Right renal cortex interstitium (tissue), 3 donors: Measurements from ENCODE around the gene NUAK1. TPM values are rescaled to one million over a fixed set of nuclear protein-coding genes. Genes with fewer than 3 reads are reported as not detected.

Source experiments
- DNase-seq, 3 donors: peaks; one replicate each; pipeline ENCODE4 v3.0.0-alpha.2; 2013; ENCODE audit warnings: low read depth in 3 of 3, low spot score in 2 of 3
- polyA plus RNA-seq, 3 donors: library from polyadenylated mRNA; unstranded; fragments of 120-200 nt; gene quantifications; one replicate each; pipeline ENCODE4 v1.2.1, GENCODE V29; 2013; ENCODE audit not compliant: insufficient read length in 3 of 3

NUAK1 gene
- polyA plus RNA-seq, 3 donors: 9.6 to 10.1 (median 9.8) TPM

DNA sequence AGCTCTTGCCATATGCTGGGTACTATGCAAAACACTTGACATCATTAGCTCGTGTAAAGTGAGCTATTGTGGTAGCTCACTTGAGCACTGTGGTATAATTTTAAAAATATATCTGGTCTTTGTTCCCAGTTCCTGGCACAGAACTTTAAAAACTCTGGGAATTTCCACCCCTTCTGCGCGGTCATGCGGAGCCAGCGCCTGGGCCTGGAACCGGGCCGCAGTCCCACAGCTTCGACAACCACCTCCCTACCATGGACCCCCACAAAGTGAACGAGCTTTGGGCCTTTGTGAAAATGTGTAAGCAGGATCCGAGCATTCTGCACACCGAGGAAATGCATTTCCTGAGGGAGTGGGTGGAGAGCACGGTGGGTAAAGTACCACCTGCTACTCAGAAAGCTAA is 123.1 kb downstream of the NUAK1 start:
- DNase-seq: no peak

DNA sequence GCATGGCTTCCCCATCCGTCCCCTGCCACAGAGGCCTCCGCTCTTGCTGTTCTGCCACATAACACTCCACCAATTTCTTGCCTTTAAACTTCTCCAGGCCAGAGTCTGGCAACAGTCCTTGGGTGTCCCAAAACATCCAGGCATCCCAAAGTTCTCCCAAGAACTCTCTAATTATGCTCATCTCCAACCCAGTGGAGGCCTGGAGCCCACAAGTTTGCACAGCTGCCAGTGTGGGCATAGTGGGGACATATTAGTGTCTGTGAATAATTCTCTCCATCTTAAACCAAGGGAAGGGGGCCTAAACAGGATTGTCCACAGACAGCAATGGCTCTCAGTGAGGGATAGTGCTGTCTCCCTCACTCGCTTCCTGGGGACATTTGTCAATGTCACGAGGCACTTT is 124.8 kb downstream of the NUAK1 start:
- DNase-seq: no peak

Other genes starting within 250 kb of the NUAK1 start
- 100 to 1,000 TPM; 106 to 112 (median 112) TPM for gene CKAP4, start 109.1 kb upstream of the NUAK1 start, polyA plus RNA-seq
- 10 to 100 TPM; 16.7 to 20.6 (median 19.6) TPM for gene TCP11L2, start 163.8 kb upstream of the NUAK1 start, polyA plus RNA-seq
- gene POLR3B, start 218.8 kb upstream of the NUAK1 start, polyA plus RNA-seq: 10 to 100 TPM; 17.6 to 19.6 (median 18.2) TPM